Stimulated activated CD8-positive, alpha-beta memory T cell treated with anti-CD3 and anti-CD28 coated beads, Interleukin-4, amount 100 ng/mL, for 48 hours (primary cell): ENCODE measurements around the gene MLH3.

Experiments
- DNase-seq: peaks from one replicate; pipeline ENCODE4 v3.0.0-alpha.2; 2020

MLH3 gene

DNA sequence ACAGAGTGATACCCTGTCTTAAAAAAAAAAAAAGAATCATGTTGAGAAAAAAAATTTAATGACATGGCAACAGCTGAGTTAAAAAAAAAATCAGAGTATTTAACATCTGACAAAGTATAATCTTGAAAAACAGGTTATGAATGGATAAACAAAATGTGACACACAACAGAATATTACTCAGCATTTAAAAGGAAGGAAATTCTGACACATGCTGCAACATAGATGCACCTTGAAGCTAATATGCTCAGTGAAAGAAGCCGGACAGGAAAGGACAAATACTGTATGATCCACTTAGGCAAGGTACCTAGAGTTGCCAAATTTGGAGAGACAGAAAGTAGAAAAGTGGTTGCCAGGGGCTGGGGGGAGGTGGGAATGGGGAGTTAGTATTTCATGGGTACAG, 67.9 kb downstream of the MLH3 start:
- DNase-seq: peak; percentile 10

DNA sequence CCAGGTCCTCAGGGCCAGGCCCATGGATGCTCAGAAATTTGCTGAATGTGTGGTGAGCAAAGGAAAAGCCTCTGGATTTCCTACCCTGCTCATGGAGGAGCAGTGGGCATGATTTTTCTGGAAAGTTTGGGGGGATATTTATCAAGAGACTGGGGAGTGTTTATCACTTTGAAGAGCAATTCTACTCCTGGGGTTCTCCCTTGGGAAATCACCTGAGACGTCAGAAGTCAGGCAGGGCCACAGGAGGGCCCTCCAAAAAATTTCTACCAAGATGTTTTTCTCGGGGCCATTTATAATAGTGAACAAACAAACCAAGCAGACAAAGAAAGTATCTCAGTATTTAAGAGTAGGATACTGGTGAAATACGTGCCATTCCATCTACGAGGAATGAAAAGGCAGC, 68.6 kb downstream of the MLH3 start:
- no peak for DNase-seq

DNA sequence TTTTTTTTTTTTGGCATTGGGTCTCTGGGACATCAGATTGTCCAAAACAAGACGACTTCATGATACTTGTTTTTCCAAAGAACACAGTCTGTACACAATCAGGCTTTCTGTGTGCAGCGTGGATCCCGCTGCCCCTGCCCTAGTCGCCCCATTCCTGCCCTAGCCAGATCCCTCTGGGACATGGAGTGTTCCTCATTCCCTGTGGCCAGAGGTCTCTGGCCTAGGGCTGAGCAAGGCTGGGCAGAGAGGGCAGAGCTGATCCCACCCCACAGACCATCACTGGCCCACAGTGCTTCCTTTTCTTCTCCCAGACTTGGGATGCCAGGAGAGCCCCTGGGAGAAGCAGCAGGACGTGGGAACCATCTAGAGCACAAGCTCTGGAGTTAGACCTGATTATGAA, 69.4 kb downstream of the MLH3 start:
- no peak for DNase-seq

DNA sequence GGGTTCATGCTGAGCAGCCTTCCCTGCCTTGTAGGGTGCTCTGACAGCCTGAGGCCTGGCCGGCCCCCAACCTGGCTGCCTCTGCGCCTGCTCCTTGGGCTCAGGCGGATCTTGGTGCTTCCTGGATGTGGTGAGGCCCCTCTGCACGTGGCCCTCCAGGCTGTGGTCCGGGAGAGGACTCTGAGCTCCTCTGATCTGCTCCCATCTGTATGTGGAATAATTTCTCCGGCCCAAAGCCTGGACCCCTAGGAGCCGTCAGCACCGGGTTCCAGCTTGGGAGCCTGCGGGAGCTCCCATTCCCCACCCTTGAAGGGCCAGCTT, 69.8 kb downstream of the MLH3 start:
- DNase-seq: no peak

DNA sequence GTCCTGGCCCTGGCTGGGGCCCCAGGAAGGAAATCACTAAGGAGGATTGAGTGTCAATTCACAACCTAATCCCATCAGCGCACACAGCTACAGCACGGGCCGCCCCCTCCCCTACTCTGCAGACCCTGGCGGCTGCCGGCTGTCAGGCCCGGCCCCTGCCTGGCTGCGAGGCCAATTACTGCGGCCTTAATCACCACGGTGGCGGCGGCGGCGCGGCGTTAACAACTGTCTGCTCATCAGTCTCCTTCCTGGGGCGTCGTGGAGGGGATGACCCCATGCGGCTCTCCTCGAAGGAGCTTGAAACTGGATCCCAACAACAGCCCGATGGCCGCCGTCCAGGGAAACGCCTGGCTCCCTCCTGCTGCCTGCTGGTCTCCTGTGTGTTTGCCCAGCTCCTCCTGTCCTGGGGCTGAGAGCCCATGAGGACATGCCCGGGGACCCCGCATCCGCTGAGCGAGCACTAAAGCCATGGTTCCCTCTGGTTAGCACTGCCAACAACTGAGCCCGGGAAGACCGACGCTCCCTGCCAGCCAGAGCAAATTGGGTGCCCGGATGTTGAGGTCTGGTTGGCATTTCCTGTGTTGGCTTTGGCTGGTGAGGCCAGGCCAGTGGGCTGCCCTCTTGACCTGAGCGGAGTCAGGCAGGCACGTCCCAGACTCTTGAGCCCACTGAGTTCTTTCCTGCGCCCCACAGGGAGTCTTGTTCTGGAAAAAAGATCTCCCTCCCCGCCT, 70.4 kb downstream of the MLH3 start:
- DNase-seq: no peak

DNA sequence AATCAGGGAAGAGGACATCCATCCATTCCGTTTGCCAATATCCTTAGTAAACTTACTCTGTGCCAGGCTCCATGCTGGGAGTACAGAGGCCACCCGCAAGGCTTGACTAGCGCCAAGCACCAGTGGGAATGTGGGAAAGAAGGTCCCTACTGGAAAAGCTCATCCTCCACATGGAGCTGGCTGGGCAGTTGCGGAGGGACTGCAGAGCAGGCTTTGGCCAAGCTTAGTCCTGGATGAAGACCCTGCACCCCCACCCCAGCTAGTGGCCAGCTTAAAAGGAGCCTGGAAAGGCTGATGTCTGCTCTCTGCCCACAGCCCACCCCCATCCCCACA, 70.9 kb downstream of the MLH3 start:
- no peak for DNase-seq

DNA sequence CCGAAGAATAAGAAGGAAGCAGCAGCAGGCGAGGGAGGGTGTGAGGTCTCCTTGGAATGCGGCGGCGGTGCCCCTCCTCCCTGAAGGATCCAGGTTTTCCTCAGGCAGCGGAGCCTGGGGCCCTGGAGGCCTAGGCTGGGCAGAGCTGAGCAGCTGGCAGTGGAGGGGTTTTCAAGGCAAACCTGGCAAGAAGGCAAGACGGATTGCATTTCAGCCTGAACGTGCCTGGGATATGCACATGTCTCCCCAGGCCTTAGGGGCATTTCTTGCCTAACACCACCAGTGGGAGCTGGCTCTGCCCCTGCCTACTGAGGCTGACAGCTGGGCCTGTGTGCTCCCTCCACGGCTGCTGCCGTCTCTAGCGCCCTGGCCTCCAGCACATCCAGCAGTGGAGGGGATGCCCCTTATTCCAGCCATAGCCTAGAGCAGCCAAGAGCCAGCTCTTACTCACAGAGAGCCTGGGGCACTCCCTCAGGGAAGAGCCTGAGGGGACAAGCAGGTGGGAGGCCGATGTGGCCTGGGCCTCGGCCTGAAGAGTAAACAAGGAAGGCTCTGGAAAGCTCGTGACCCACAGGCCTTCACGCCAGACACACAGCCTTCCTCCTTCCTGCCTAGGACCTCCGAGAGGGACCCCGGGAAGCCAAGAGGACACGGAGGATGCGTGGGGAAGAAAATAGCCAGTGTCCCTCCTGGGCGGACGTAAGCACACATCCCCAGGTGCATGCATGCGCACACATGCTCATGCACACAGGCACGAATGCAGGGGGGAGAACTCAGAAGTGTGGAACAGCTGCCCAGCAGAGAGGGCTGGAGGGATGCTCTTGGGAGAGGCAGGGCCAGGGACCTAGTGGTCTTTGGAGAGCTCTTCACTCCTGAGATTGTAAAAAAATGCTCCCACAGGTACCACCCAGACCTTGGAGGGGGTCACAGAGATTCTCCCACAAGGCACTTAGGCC, 71.5 kb downstream of the MLH3 start:
- DNase-seq: no peak

DNA sequence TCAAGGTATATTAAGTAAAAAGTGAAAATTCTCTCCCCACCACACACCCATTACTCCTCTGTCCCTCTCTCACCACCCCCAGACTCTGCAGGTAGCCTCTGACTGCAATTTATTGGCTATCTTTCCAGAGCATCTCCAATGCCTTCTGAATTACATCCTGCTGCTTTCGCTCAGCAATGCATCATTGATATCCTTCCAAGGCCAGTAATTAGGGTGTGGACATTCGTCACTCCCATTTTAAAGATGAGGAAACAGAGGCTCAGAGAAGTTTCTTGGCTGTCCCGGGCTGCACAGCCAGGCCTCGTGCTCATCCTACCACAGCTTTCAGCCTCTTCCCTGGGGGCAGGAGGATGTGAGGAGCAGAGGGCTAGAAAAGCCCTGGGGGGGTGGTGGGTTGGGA, 72.2 kb downstream of the MLH3 start:
- DNase-seq: no peak

DNA sequence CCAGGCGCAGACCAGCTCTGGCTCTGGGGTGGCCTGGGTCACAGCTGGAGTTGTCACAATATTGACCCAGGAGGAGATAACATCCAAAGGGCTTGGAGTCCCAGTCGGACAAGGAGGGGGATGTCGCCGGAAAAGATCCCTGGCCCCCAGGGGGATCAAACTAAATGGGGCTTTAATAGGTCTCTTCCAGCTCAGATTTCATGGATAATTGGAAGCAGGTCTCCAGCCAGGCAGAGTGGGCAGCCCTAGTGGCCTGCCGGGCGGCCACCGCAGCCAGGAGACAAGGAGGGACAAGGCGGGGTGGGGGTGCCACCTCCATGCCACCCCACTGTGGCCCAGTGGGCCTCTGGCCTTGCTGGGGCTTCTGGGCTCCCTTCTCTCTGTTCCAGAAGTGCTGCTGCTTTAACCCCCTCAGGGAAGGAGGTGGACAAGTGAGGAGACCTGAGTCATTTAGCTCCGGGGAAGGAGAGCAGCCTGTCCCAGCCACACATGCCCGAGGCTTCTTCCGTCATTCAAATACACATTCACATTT, 72.8 kb downstream of the MLH3 start:
- no peak for DNase-seq

DNA sequence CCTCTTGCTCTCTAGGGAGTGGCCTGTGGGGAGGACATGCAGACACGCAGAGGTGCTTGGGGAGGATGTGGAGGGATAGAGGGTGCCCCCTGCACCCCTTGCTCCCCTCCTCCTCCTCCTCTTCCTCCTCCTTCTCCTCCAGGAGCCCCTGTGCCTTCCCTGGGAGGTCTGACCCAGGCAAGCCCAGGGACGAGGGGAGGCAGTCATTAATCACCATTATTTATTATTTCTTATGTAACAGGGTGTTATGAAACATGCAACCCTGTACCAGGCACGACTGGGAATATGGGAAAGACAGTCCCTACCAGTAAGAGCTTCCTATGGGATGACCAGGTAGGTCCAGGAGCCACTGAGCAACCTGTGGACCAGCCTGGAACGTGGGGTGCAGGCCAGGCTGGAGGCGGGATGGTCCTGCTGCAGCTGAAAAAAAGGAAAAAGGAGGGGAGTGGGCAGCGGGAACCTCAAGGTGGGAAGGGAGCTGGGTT, 73.3 kb downstream of the MLH3 start:
- DNase-seq: no peak

DNA sequence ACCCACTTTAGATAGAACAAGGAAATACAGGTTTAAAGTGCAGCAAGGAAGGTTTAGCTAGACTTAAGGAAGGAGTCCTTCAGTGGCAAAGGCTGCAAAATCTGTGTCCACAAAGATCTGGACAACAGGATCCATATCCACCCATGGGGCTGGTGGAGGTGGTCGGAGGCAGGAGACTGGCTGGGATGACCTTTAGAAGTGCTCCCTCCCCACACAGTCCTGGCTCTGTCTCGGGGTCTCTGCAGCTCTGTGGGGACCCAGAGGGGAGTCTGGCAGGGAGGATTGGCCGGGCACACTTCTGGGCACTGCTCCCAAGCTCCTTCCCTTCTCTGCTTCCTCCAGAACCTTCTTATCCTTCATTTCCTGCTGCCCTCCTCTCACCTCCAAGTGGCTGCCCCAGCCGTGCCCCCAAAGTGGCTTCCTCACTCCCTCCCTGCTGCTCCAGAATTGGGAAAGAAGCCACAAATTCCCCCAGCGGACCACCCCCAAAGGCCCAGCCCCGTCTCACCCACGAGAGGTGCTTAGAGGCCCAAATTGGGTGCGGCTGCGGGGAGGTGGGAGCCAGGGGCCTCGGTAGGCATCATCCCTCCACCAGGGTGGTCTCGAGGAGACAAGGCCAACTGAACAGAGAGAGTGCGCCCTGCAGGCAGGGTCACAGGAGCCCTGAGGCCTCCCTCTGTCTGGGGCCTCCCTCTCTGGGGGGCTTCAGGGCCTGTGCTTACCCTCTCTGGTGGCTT, 73.9 kb downstream of the MLH3 start:
- DNase-seq: no peak

DNA sequence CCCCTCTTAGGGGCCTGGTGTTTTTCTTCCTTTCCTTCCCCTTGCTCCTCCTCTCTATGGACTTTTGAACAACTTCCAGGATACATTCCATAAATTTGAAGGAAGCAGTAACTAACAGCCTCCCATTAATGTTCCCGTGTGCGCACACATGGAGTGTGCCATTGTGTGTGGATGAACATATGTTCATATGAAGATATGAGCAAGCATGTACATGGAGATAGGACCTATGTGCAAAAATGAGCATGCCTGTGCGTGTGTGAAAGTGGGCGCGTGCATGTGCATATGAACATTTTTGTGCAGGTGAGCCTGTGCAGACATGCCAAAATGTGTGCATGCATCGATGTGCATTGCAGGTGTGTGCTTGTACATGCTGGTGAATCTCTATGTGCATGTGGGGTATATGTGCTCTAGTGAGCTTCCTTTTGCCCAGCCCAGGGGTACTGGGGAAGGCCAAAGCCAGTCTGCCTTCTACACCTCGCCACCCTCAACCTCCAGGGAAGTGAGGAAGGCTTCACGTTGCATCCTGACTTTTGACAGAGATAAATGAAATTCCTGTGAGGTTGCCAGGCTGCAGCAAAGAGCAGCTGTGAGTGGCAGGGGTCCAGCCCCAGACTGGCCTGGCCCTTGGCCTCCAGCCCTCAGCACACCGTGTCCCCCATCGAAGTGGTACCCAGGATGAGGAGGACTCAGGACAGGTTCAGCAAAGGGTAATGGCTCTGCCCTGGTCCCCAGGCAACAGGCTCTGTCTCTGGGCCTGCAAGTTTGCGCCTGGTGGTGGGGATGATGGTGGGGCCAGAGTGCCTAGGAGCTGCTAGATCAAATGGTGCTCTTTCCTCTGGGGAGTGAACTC, 74.8 kb downstream of the MLH3 start:
- DNase-seq: no peak

DNA sequence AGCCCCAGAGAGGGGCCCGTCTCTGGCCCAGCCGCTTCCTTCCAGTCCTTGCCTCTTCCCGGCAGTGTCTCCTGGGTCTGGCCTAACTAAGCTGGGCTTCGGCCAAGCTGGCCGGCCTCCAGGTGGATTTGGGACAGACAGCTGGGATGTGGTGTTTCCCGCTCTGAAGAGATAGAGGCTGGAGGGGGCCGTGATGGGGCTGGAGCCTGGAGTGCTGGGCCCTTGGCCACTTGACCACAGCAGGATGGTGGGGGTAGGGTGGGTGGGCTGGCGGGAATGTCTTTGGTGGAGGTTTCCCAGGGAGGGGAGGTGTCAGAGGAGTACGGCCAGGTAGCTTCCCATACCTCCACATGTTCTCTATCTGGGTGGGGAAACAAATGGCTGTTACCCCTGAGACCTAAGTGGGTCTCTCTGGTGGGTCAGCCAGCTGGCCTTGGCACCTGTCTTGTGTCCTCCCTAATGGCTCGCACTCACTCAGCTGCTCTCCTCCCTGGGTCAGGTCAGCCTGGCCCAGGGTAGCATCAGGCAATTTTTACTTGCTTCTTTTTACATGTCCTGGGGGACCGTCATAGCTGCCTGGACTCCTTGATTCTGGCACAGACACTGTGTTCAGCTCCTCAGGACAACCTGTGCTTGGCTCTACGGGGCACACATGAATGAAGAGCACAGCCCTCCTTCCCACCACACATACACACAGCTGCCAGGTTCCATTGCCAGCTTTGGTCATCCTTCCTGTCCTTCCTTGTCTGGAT, 76.0 kb downstream of the MLH3 start:
- DNase-seq: no peak

DNA sequence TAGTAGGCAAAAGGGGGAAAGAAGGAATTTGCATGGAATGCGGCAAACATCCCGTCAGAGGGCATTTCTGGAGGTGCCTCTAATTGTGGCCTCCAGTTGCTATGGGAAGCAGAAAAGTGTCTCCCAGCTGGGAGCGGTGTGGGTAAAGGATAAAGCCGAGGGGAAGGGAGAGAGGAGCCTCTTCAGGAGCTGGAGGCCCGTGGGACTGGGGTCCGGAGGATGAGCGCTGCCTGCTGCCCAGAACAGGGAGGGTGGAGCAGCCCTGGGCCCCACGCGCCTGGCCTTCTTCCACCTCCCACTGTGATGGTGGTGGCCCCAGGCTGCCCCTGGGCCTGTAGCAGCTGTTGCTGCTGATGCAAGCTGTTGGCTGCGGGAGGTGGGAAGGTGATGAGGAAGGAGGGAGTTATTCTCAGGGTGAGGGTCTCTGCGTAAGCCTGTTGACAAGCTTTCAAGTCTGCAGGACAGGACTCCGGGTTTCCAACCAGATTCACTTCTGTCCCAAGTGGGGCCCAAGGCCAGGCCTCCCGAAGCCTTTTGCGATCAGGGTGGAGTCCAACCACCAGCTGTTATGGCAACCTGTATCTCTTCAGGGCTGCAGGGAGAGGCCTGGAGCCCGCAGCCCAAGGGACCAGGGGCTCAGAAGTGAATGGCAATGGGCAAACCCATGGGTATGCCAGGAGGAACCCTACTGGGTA, 76.8 kb downstream of the MLH3 start:
- DNase-seq: no peak

DNA sequence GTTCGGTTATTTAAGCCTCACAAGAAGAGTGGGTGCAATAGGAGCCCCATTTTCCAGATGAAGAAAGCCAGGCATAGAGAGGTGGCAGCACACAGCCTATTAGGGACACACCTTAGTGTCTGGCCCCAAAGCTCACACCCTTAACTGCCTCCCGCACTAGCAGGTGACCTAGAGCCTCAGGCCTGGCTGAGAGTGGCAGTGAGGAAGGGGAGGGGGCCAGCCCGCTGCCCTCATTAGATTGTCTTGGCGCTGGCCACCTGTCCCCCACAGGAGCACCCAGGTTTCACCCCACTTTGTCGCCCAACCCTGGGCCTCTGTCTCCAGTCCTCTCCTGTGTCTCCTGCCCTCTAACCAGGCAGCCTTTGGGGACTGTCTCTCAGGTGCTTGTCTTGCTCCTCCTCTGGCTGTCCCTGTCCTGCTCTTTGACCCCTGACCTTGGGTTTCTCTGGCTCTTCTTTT, 77.3 kb downstream of the MLH3 start:
- DNase-seq: no peak

DNA sequence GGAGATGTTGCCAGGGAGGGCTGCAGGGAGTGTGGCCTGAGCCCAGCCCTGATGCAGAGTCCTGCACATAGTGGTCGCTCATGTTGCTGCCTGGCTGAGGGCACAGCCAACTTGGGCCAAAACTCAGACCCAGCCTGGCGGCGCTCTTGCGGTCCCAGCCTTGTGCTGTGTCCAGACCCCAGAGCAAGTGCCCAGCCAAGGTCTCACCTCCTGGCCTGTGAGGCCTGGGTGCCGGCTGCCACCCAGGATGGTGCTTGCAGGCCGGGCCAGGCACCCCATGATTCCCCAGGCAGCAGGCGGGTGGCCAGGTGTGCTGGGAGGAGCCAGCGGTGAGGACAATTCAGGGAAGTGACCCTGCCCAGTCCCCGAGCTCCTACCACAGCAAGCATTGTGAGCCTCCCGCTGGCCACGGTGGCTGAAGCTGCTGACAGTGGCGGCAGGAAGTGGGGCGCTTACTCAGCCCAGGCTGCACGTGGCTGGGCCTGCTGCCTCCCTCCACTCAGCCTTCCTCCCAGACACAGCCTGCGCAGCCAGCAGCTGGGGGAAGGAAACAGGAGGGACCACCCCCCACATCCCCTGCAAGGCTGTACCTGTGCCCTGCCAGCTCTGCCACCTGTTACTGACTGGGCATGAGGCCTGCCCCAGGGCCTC, 78.1 kb downstream of the MLH3 start:
- DNase-seq: peak; percentile 53

DNA sequence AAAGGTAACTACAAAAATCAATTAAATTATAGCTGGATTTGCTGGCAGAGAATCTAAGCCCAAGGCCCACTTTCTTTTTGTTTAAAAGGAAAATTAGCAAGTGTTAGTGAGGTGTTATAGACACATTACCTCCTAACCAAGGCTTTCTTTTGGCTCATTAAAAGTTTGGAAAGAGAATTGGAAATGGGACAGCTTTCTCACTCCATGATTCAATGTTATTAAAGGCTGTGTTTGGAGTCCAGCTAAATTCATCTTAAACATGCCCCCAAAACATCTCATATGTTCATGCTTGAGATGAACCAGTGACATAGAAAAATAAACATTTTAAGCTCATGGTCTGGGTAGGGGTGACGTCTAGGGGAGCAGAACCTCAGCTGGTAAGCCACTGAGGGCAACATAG, 82.5 kb downstream of the MLH3 start:
- DNase-seq: no peak

DNA sequence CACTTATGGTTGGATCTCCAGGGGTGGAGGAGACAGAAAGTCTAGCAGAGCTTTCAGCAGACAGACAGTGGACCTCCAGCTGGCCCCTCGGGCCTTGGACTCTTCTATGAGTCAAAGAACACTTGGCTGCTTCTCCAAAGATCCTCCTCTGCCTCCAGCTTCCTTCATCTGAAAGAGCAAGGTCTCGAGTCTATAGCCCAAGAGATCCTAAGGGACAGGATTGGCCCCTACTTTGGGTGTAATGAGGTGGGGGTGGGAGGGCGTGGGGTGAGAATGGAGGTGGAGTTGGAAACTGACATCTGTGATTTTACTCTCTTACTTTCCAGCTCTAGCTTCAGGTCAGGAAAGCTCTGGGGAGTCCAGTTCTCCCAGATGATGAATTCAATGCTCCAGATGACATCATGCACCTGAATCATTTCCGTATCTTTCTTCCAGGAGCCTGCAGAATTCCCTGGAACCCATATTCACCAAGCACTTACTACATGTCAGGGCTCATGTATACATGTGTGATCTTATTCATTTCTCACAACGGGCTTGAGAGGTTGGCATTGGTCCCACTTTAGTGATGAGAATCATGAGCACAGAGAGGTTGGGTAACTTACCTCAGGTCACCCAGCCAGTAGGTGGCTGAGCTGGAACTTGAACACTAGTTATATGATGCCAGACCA, 85.6 kb downstream of the MLH3 start:
- no peak for DNase-seq

DNA sequence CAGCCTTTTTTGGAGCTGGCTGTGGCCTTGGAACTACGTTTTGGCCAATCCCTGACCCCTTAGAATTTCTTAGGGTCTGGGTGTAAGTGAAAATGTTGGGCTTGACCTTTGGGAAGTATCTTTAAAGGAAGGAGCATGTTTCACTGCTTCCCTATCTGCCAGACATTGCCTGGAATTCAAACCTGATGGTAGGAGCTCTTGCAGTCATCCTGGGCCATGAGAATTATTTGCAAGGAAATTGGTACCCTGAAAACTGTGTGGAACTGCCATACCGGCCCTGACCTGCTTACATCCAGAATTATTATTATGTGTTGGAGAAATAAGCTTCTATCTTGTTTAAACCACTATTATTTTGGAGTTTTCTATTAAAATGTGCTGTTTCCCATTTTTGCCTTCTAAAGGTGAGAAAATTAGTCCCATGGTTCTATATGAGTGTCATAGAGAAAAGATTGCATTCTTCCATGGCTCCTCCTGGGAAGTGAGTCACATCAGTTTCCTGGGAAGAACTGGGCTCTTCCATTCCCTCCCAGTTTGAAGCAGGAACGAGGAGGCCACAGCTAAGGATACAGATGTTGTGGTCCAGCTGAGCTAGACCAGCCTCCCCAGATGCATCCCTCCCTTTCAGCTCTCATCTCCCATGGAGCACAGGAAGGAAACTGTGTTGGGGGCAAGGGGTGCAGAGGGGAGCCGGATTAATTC, 86.3 kb downstream of the MLH3 start:
- DNase-seq: no peak
